Heart left ventricle (tissue), 13 donors: ENCODE results near the gene SLC47A2.

Experiments
- POLR2A ChIP-seq, 2 donors: fragments of 450-650 bp; IDR thresholded peaks; one replicate each; pipeline ENCODE4 v1.6.1; 2017; ENCODE audit warnings: antibody characterized with exemption in 2 of 2, mild to moderate bottlenecking in 2 of 2, moderate library complexity in 2 of 2
- TF ChIP-seq, protein P1 (sequence below), 12 donors: fragments of 200-600 bp; sonication (generic) in 4 of 12; IDR thresholded peaks; one replicate each; pipeline versions ENCODE4 v1.5.0 to v1.8.0; 2018 to 2022; ENCODE audit warnings: antibody characterized with exemption in 12 of 12, mild to moderate bottlenecking in 5 of 12
- donor health status: ischemic (EF 13 %, LVEDD 7.1; RV severe dilation, severe dysfunction).
- donor health status: DM: no; HTN: yes; CAD: no.
- donor health status: DM: no; HTN: no; CAD: no.
- donor health status: ischemic (EF 25% LVEDD 6.9; RV normal size, moderate dysfunction).
- donor health status: ischemic (EF 25% LVEDD 5.7; RV mildly dilated, moderate dysfunction).
- donor health status: ischemic (EF 35%, LVEDD 5.7; RV mildly dilated, moderate dysfunction).
- donor health status: nonischemic (EF 11% LVEDD 7.7; RV severe dilation, severe dysfunction).
- donor health status: DM: yes; HTN: yes; CAD: no.
- donor health status: PGD.
- donor health status: ischemic (EF 29% LVEDD 5.4; RV normal size, mild dysfunction).
- donor health status: nonischemic (EF 23%, LVEDD 6.1; RV moderate dilation, normal function).

DNA sequence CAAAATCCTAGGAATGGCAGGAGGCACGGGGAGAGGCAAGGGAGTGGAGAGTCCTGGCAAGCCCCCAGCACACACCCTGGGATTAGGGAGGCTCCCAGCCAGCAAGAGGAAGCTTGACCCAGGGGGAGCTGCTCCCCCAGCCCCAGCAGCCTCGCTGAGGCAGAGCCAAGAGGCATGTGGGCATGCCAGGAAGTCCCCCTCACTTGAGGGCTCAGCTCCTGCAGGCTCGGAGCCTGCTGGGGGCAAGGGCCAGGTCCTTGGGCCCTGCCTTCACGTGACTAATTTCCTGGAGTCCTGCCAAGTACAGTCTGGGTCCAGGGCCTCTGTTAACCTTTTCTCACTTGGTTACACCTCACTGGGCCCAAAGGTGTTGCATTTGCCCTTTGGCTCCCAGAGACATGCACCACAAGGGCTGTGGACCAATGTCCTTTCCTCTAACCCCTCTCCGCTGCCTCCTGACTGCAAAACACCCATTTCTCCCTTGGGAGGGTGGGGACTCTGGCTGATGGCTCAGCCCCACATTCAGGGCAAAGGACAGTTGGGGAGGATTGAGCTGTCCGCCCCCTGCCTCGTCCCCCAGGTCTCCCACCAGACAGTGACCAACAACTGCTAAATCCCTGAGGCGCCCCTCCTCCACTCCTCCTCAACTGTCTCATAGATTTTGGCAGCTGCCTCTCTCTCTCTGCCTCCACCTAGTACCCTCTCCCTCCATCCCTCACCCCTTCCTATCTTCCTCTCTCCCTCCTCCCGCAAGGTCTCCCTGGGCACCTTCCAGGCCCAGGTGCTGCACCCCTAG, 4.4 kb upstream of the SLC47A2 start:
- TF ChIP-seq, protein P1, sequence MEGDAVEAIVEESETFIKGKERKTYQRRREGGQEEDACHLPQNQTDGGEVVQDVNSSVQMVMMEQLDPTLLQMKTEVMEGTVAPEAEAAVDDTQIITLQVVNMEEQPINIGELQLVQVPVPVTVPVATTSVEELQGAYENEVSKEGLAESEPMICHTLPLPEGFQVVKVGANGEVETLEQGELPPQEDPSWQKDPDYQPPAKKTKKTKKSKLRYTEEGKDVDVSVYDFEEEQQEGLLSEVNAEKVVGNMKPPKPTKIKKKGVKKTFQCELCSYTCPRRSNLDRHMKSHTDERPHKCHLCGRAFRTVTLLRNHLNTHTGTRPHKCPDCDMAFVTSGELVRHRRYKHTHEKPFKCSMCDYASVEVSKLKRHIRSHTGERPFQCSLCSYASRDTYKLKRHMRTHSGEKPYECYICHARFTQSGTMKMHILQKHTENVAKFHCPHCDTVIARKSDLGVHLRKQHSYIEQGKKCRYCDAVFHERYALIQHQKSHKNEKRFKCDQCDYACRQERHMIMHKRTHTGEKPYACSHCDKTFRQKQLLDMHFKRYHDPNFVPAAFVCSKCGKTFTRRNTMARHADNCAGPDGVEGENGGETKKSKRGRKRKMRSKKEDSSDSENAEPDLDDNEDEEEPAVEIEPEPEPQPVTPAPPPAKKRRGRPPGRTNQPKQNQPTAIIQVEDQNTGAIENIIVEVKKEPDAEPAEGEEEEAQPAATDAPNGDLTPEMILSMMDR (IDR thresholded peaks at IDR 0.05): no peak
- TF ChIP-seq POLR2A (IDR thresholded peaks at IDR 0.05): no peak
